GM18861 (cell line): ENCODE results near the gene MTHFSD.

Experiments used
- ATAC-seq: cut with Tn5 transposase; IDR thresholded peaks from one replicate; pipeline ENCODE4 v1.9.1; 2021; ENCODE audit not compliant: unreplicated experiment

The MTHFSD gene

GRCh38 chr16:86553356-86553755, 1.7 kb downstream of the MTHFSD start:
- no peak for ATAC-seq

DNA sequence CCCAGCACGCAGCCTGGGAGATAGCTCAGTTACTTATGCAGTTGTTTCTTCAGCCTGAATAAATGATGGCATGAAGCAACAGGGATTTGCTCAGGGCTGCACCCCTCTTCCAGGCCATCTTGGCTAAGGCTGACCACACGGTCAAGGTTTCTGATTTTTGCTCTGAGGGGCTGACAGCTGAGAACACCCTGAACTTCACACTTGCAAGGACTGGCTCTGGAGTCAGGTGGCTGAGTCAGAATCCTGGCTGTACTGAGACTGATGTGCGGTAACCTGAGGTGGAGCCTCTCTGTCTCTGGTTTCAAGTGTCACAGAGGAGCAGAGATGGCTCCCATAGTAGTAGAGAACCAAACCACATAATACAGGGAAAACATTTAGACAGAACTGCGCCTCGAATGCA, 4.8 kb downstream of the MTHFSD start:
- ATAC-seq: no peak

DNA sequence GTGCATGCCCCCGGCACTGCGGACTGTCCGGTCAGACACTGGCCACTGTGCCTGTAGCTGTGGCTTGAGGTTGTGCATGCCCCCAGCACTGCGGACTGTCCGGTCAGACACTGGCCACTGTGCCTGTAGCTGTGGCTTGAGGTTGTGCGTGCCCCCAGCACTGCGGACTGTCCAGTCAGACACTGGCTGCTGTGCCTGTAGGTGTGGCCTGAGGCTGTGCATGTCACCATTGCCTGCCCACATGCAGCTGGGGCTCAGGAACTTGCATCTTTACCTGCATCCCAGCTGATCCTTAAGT, 5.2 kb downstream of the MTHFSD start:
- no peak for ATAC-seq

DNA sequence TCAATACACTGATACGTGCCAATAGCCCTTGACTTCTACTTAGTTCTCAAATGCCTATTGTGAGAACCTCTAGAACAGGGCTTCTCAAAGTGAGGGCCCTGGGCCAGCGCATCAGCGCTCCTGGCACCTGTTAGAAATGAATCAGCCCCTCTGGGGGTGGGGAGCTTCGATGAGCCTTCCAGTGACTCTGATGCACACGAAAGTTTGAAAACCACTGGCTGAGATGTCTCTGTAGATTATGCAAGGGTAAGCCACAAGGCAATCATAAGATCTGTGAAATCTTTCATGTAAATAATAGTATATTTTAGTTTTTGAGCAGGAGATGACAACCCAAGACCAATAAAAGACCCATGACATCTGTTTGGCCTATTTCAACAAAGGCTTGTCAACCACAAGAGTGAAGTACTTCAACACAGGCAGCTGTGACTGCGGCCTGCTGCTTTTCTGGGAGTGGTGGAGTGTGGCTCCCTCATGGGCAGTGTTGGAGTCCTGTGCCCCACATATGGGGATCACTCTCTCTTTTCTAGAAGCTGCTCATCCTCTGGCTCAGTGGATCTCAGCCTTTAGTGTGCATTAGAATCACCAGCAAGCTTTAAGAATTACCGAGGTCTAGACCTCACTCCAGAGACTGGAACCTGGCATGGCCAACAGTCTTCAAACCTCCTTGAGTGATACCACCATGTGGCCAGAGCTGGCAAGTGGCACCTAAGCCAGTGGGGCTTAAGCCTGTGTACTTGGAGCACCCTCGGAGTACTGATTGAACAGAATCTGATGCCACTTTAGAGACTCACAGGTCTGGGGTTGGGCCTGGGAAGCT, 5.8 kb downstream of the MTHFSD start:
- ATAC-seq: no peak

GRCh38 chr16:86547286-86547685, 7.7 kb downstream of the MTHFSD start:
- ATAC-seq: no peak

- no peak for ATAC-seq
These were observed 8.4 kb downstream of the MTHFSD start for GRCh38 chr16:86546638-86547013.

- ATAC-seq: no peak
These were observed 8.9 kb downstream of the MTHFSD start for GRCh38 chr16:86545954-86546637.

DNA sequence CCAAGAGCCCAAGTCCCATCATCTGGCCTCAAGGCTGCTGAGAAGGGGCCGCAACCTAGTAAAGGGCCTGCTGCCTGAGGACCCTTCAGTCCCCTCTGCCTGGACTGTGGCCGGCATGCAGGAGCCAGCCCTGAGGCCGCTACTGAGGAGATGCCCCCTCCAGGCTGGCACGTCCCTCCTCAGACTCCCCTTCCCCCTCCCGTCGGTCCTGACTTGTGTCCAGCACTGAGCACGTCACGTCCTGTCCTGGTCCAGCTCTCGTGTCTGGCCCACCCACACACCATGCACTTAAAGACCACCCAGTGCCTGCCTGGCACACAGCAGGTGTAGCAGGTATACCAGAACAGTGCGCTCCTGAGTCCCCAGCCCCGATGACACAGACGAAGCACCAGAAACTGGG, 9.6 kb downstream of the MTHFSD start:
- no peak for ATAC-seq

DNA sequence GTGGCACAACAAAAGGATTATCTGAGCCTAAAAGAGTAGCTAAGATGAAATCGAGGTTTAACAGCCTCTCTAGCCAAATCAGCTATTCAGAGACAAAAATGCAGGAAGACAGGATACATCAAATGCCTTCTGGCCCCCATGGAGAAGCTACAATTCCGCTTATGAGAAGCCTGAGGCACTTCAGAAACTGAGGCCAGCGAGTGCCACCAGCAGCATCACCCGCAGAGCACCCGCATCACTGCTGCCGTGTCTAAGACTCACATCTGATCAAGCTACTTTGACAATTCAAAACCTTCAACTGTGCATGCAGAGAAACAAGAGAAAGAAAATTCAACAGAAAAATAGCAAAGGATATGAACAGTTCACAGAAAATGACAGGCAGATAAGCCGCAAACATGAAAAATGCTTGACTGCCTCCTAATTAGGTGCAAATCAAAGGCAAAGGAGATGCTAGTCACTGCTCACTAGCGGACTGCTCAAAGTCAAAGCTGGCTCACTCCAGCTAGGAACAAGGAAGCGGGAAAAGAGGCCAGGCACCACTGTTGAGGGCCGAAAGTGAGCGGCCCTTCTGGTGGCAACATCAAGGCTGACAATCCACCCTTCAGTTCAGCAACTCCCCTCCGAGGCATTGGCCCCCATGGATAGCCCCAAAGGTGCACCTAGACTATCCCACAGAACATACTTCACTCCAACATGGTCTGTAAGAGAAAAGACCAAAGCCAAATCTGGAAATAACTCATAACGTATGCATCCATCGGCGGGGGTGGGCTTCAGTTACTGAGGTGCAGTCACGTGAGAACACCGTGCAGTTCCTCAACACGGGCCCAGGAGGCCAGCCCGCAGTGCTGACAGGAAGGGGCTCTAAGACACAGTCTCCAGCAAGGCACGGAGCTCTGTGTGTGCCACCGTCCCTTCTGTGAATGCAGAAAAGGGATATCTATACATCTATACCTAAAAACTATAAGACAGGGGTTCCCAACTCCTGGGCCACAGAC, 12.0 kb downstream of the MTHFSD start:
- no peak for ATAC-seq

DNA sequence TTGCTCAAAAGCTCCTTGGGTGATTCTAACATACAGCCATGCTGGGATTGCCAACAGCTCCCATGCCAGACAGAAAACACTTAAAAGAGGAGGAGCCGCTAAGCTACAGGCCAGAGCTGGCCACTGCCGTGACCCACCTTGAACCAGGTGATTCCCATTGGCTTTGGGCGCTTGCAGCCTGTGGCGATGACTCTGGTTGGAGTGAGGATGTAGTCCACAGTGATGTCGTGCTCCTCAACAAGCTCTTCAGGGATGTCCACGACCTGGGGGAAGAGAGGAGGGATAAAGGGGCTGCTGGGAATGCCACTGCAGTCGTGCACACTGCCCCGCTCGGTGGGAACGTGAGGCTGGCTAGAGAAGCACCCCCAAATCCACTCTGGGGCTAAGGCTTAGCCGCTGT, 13.5 kb downstream of the MTHFSD start:
- ATAC-seq: no peak

GRCh38 chr16:86540894-86541293, 14.1 kb downstream of the MTHFSD start:
- ATAC-seq: no peak

- ATAC-seq: no peak
These were observed 16.7 kb downstream of the MTHFSD start for GRCh38 chr16:86538196-86538780.

DNA sequence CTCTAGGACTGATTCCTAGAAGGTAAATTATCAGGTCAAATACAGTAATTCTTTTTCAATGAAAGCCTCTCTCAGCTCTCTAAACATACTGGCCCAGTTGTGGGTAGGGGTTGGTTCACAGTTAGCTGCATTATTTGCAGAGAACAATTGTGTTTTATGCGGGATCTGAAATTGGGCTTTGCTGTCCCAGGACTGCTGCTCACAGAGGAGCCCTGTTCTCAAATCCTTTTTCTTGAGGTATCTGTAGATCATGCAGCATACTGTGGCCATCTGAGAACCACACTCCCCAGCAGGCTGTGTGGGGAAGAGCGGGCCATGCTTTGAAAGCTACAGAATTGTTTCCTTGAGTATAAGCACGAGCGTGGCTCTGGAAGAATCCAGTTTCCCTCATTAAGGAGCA, 17.5 kb downstream of the MTHFSD start:
- ATAC-seq: no peak

- ATAC-seq: no peak
These were observed 18.4 kb downstream of the MTHFSD start for GRCh38 chr16:86536621-86537020.

GRCh38 chr16:86534779-86535615, 20.0 kb downstream of the MTHFSD start:
- ATAC-seq: no peak

DNA sequence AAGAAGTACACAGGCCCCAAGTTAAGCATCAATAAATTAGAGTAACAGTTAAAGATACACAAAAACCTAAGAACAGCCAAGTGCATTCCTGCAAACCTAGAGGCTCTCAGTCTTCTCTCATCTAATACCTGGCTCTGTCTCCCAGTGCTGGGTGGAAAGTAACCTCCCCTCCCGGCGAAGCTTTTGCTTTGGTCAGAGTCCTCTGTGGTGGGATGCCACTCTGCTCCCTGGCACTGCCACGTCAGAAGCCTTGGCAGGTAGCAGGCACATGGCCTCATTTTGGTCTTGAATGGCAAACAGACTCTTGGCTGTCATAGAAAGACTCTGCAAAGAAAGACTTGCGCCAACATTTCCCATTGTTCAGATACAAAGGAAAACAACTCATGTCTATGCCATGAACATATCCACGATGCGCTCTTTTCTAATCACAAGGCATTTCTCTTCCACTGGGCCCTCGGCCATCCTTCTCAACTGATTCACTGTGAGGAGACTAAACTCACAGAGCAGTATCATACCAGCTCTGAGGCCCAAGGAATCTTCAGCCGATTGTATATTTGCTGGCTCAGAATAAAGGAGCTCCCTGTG, 21.2 kb downstream of the MTHFSD start:
- ATAC-seq: no peak

DNA sequence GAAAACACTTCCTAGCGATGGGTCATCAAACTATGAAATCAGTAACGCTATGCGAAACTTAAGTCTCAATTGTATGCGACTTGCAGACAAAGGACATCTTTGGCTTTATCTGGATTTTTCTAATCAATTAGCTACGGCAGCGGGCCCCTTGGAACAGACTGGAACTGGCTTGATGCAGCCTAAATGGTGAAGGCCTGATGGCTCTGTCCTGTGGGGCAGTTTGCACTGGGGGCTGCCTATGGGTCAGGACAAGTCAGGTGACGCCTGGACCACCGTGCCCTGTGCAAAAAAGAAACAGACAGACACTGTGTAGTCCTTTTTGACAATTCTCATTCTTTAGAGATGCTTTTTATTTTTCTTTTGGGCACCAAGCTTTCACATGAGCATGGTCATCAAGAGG, 22.0 kb downstream of the MTHFSD start:
- no peak for ATAC-seq

DNA sequence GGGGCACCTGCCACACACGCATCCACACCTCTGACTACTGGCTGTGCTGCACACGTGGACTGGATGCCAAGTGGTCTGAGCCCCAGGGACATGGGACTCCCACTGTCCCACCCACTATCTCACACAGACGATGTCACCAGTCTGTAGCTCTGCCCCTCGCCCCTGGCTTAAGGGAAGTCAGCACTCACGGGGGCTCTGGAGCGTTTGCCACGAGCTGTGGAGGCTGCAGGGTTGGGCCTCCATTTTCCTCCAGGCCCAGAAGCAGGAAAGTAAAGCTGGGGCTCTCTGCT, 22.6 kb downstream of the MTHFSD start:
- no peak for ATAC-seq

- ATAC-seq: no peak
These were observed 23.2 kb downstream of the MTHFSD start for GRCh38 chr16:86531641-86532525.
